ENCODE data around the gene ARHGAP42.

DNA sequence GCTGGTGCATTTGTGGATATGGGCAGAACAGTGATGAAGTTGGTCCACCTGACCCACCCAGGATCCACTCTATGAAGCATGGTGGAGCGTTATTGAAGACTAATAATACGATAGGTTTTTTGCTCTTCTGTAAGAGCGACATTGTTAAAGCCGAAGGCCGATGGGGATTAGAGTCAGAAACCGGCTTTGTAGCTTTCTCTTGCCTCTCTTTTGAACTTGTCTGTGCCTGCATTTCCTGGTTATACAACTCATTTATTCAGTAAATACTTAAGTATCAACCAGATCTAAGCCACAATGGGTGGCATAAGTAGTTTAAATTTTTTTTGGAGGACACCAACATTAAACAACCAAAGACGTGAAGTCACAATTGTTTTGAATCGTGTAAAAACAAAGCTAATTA is 93.4 kb downstream of the ARHGAP42 start:
- TF ChIP-seq POLR2A (IDR thresholded peaks at IDR 0.05; ENCODE audit: low read depth, low read length): no peak
- no peak for TF ChIP-seq POLR2AphosphoS5 (IDR thresholded peaks at IDR 0.05; ENCODE audit: low read depth, low read length)
